HepG2 (cell line): Measurements from ENCODE around the gene LATS1. TPM values are rescaled to one million over a fixed set of nuclear protein-coding genes. Genes with fewer than 3 reads are reported as not detected.
A peak's percentile ranks its signal among the peaks of the same experiment; 100 is the strongest.

Experiments
- ATAC-seq: fragments of 200-7000 bp; cut with Tn5 transposase; 3 replicates; pipeline ENCODE4 v1.9.1; 2020; ENCODE audit warnings: mild to moderate bottlenecking, moderate library complexity
- BruUV-seq: library from RNA; stranded (reverse); fragments of 400-500 nt; replicated peaks from 2 replicates; lab custom pipeline; 2021; lab: Mats Ljungman, UMichigan
- CTCF ChIA-PET: fragments of 300-600 bp; formaldehyde crosslinking; extraction: SDS; loops from one replicate; lab custom pipeline; 2021; ENCODE audit warnings: low total read pairs, inconsistent platforms, low intra/inter-chr PET ratio; lab: Yijun Ruan, JAX
- POLR2A ChIA-PET: fragments of 350-600 bp; sonication (Branson Sonifier 250); formaldehyde crosslinking; loops from one replicate; lab custom pipeline; 2020; ENCODE audit warnings: antibody characterized with exemption, inconsistent platforms; lab: Yijun Ruan, JAX
- DNase-seq: peaks from one replicate; pipeline ENCODE4 v3.0.0-alpha.2; 2015; ENCODE audit warnings: low spot score
- FAIRE-seq: peaks from 3 replicates; lab custom pipeline; 2011; peaks lifted over from hg19 to GRCh38; lab: Jason Lieb, UNC
- H2AFZ ChIP-seq: one replicate; pipeline ENCODE4 v1.6.1; 2011; ENCODE audit warnings: low read length, inconsistent platforms
- H3K27ac ChIP-seq: fragments of 300-600 bp; 3 replicates; pipeline ENCODE4 v1.8.0; 2011; ENCODE audit warnings: mixed run types, mild to moderate bottlenecking, mixed read lengths, low read length, inconsistent platforms; ENCODE audit not compliant: insufficient read depth; ENCODE audit errors: extremely low read length
- H3K27me3 ChIP-seq, 2 experiments: fragments of 200-600 bp in 1 of 2; 2 replicates in 1 of 2; 3 replicates in 1 of 2; pipeline versions ENCODE4 v1.6.0 to v1.8.0; 2011; ENCODE audit warnings: low read length in 2 of 2, mild to moderate bottlenecking in 2 of 2, moderate library complexity in 2 of 2, inconsistent platforms in 1 of 2; ENCODE audit not compliant: insufficient read depth in 2 of 2, control insufficient read depth in 1 of 2
- H3K36me3 ChIP-seq, 2 experiments: fragments of 200-600 bp in 1 of 2; replicated peaks in 1 of 2; 2 replicates in 1 of 2; 3 replicates in 1 of 2; pipeline versions ENCODE4 v1.5.1 to v1.8.0; 2011; ENCODE audit warnings: low read length in 2 of 2, inconsistent platforms in 1 of 2; ENCODE audit not compliant: insufficient read depth in 2 of 2, control insufficient read depth in 1 of 2
- H3K4me1 ChIP-seq: 2 replicates; pipeline ENCODE4 v1.5.1; 2012; ENCODE audit warnings: low read length, inconsistent platforms; ENCODE audit not compliant: insufficient read depth
- H3K4me2 ChIP-seq: 2 replicates; pipeline ENCODE4 v1.6.0; 2011; ENCODE audit warnings: low read depth, low read length, inconsistent platforms
- H3K4me3 ChIP-seq, 3 experiments: fragments of 200-600 bp in 1 of 3; sonication (generic), shearing (Covaris generic) in 1 of 3; replicated peaks in 1 of 3; 2 replicates each; pipeline ENCODE4 v1.5.1; 2011 to 2016; ENCODE audit warnings: low read length in 3 of 3, inconsistent platforms in 2 of 3, low read depth in 2 of 3, mild to moderate bottlenecking in 2 of 3, control low read depth in 1 of 3, mixed read lengths in 1 of 3; ENCODE audit not compliant: insufficient read depth in 1 of 3
- H3K79me2 ChIP-seq: one replicate; pipeline ENCODE4 v1.6.1; 2011; ENCODE audit warnings: low read length, inconsistent platforms; ENCODE audit not compliant: insufficient read depth
- H3K9ac ChIP-seq: 2 replicates; pipeline ENCODE4 v1.6.0; 2011; ENCODE audit warnings: mild to moderate bottlenecking, low read depth, low read length, inconsistent platforms; ENCODE audit not compliant: insufficient read depth
- H3K9me3 ChIP-seq: 2 replicates; pipeline ENCODE4 v1.5.1; 2012; ENCODE audit warnings: mild to moderate bottlenecking, low read length
- H4K20me1 ChIP-seq: 2 replicates; pipeline ENCODE4 v1.6.0; 2011; ENCODE audit warnings: inconsistent platforms, mild to moderate bottlenecking, low read length, moderate library complexity; ENCODE audit not compliant: insufficient read depth
- CBX5 ChIP-seq: sonication (generic); formaldehyde crosslinking; IDR thresholded peaks from 2 replicates; pipeline ENCODE4 v1.4.0; 2020; ENCODE audit warnings: missing genetic modification reagents, borderline replicate concordance
- CEBPB ChIP-seq: IDR thresholded peaks from 2 replicates; pipeline ENCODE4 v1.6.1; 2011; ENCODE audit warnings: low read depth, low read length, improper control_type of control experiment, borderline replicate concordance
- DPF2 ChIP-seq: sonication (generic); formaldehyde crosslinking; IDR thresholded peaks from 2 replicates; pipeline ENCODE4 v1.4.0; 2020; ENCODE audit warnings: mild to moderate bottlenecking, low read depth, missing genetic modification reagents, borderline replicate concordance
- GTF2F1 ChIP-seq: fragments of 150-350 bp; IDR thresholded peaks from 2 replicates; pipeline ENCODE4 v1.6.1; 2014; ENCODE audit warnings: low read length
- HIVEP1 ChIP-seq: sonication (generic); formaldehyde crosslinking; IDR thresholded peaks from 2 replicates; pipeline ENCODE4 v1.4.0; 2020; ENCODE audit warnings: mild to moderate bottlenecking, missing genetic modification reagents
- IRF1 ChIP-seq: sonication (generic); formaldehyde crosslinking; IDR thresholded peaks from 2 replicates; pipeline ENCODE4 v1.4.0; 2020; ENCODE audit warnings: low read depth, mild to moderate bottlenecking, missing genetic modification reagents
- PRPF4 ChIP-seq: fragments of 200-400 bp; formaldehyde crosslinking; IDR thresholded peaks from 2 replicates; pipeline ENCODE4 v1.6.1; 2016; ENCODE audit warnings: low read length, low read depth; ENCODE audit not compliant: poor library complexity, severe bottlenecking
- PTBP1 ChIP-seq: fragments of 200-400 bp; formaldehyde crosslinking; IDR thresholded peaks from 2 replicates; pipeline ENCODE4 v1.6.1; 2018; ENCODE audit warnings: low read length, low read depth; ENCODE audit not compliant: poor library complexity, severe bottlenecking
- SSRP1 ChIP-seq: IDR thresholded peaks from 2 replicates; pipeline ENCODE4 v1.6.1; 2016; ENCODE audit warnings: control low read depth
- ZBTB7A ChIP-seq: sonication (generic); formaldehyde crosslinking; IDR thresholded peaks from 2 replicates; pipeline ENCODE4 v1.8.0; 2022; ENCODE audit warnings: mild to moderate bottlenecking, missing genetic modification reagents
- ZFP1 ChIP-seq: IDR thresholded peaks from 2 replicates; pipeline ENCODE4 v1.6.1; 2016
- ZNF891 ChIP-seq: sonication (generic); formaldehyde crosslinking; IDR thresholded peaks from 2 replicates; pipeline ENCODE4 v1.5.0; 2020; ENCODE audit warnings: mild to moderate bottlenecking, missing genetic modification reagents
- WGBS: methylation state at CpG from one replicate; pipeline ENCODE4 v1.1.6; 2017; ENCODE audit warnings: low lambda C conversion rate; 5-methylcytosine and 5-hydroxymethylcytosine counted together
- in situ Hi-C: cut with HindIII; loops from 2 replicates; pipeline ENCODE4 v1.10.0; 2017; ENCODE audit warnings: low pct_unique_long_range_greater_than_20kb; ENCODE audit not compliant: extremely low pct_ligation_motif_present
- intact Hi-C: fragments of 100-400 bp; cut with micrococcal nuclease; formaldehyde crosslinking; loops from one replicate; pipeline ENCODE4 v1.10.0; 2022; ENCODE audit not compliant: unreplicated experiment
- polyA plus RNA-seq, 8 experiments: library from polyadenylated mRNA; depleted of rRNA in 3 of 8; stranded (reverse) in 7 of 8; unstranded in 1 of 8; fragments of >200 nt; fragmentation: Illumina TruSeq in 4 of 8; extraction: Trizol in 4 of 8; gene quantifications; 2 replicates each; pipeline versions ENCODE4 v1.2.1 to v1.2.3, GENCODE V29; 2011 to 2016; ENCODE audit warnings: low read depth in 4 of 8, missing spikeins in 1 of 8, mixed read lengths in 1 of 8; ENCODE audit not compliant: insufficient read depth in 1 of 8
- total RNA-seq, 5 experiments: library from RNA; depleted of rRNA; stranded (reverse); fragments of >200 nt; fragmentation: Illumina TruSeq; extraction: Trizol; gene quantifications; 2 replicates each; pipeline ENCODE4 v1.2.3, GENCODE V29; 2016; ENCODE audit warnings: low read depth in 1 of 5
- TF ChIP-seq, protein P1 (sequence below): sonication (generic); formaldehyde crosslinking; IDR thresholded peaks from 2 replicates; pipeline ENCODE4 v1.4.0; 2020; ENCODE audit warnings: mild to moderate bottlenecking, low read depth, missing genetic modification reagents
- TF ChIP-seq, protein P2 (sequence below): sonication (generic); formaldehyde crosslinking; IDR thresholded peaks from 2 replicates; pipeline ENCODE4 v1.8.0; 2022; ENCODE audit warnings: mild to moderate bottlenecking, missing genetic modification reagents, borderline replicate concordance

The LATS1 gene
- total and polyA plus RNA-seq, 2 of the 13 experiments (the other 11 are each of a cell fraction or from before 2014, with no cell fraction given), result 9.9 to 12.6 TPM

DNA sequence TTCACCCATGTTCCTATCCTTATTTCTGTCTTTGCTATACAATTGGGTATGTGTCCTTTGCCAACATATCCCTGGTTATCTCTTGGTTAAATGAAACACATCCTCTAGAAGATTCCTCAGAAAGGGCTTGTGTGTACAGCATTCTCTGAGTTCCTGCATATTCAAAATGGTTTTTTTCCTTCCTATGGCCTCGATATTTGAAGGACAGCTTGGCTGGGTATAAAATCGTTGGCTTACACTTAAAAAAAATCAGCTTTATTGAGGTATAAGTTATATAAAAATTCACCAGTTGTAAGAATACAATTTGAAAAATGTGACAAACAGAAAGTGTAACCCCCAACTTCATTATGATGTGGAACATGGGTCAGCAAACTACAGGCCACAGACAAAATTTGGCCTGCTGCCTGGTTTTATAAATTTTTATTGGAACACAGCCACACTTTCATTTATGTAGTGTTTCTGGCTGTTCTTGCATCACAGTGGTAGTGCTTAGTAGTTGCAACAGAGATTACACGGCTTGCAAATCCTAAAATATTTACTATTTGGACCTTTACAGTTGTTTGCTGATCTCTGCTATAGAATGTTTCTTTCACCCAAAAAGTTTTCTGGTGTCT lies 48.4 kb upstream of the LATS1 start:
- intact Hi-C loops, result no loop called here
- peaks cover 9 to 41% of the 10 kb centered on the region in 2 experiments for H3K36me3 ChIP-seq
- H3K4me1 ChIP-seq, result no peaks in the 10 kb centered on the region
- CTCF ChIA-PET, result no interaction called here
- 94% methylated on average over 3 of the region's 3 CpGs for WGBS
- BruUV-seq, result TSS peak; percentile 36
- 0 out of 2 replicates have a peak, but pooled peaks cover 5% of the 10 kb centered on the region for H3K9me3 ChIP-seq
- FAIRE-seq (no peak), DNase-seq (no peak), ATAC-seq (no peak)
- in situ Hi-C loops, result no loop called here
- H3K27ac ChIP-seq, result no peak overlapping the region
- H3K4me3 ChIP-seq, result no peak overlapping the region
- H3K4me2 ChIP-seq, result no peak overlapping the region
- TF ChIP-seq, protein P1, sequence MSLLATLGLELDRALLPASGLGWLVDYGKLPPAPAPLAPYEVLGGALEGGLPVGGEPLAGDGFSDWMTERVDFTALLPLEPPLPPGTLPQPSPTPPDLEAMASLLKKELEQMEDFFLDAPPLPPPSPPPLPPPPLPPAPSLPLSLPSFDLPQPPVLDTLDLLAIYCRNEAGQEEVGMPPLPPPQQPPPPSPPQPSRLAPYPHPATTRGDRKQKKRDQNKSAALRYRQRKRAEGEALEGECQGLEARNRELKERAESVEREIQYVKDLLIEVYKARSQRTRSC (CRISPR knock-in tag), result no peak
- TF ChIP-seq PRPF4 (no peak), ZFP1 (CRISPR knock-in tag) (peak; percentile 99), CEBPB (peak; percentile 39; the same call in 1 of the 2 replicates)
- H3K79me2 ChIP-seq, result peaks cover 59% of the 10 kb centered on the region
- no peaks in the 10 kb centered on the region for H3K27me3 ChIP-seq
- no peak overlapping the region for H2AFZ ChIP-seq
- POLR2A ChIA-PET, result no interaction called here
- H3K9ac ChIP-seq, result no peak overlapping the region
- no peaks in the 10 kb centered on the region for H4K20me1 ChIP-seq

DNA sequence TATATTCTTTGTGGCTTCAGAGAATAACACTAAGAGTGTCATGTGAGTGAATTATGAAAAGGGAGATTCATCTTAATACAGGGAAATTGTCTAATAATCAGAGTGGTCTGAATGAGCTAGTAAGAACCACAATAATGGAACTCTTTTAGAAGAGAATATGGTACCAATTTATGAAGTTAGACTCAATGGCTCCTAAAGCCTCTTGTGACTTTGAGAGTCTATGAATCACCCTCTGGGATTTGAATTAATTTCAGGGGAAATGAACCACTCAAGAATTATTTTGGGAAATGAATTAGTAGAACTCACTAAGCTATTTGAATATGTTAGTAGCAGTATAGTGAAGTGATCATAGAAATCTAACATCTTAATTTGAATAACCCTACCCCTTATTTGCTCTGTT lies 46.0 kb upstream of the LATS1 start:
- Histone ChIP-seq H2AFZ (no peak overlapping the region), H3K79me2 (peaks cover 68% of the 10 kb centered on the region), H3K9me3 (0 out of 2 replicates have a peak, but pooled peaks cover 5% of the 10 kb centered on the region), H3K27me3 (no peaks in the 10 kb centered on the region), H3K9ac (no peak overlapping the region), H4K20me1 (no peaks in the 10 kb centered on the region), H3K4me2 (no peak overlapping the region), H3K36me3 (peaks cover 11 to 42% of the 10 kb centered on the region in 2 experiments), H3K4me1 (no peaks in the 10 kb centered on the region), H3K27ac (no peak overlapping the region), H3K4me3 (no peak overlapping the region)
- in situ Hi-C loops, result no loop called here
- CTCF ChIA-PET, result no interaction called here
- POLR2A ChIA-PET, result interaction anchor here (1.0 kb wide), 1 partner anchor 14 kb away, joined by 8 read pairs; the partner anchor contains the start of gene PCMT1
- no peak for DNase-seq
- intact Hi-C loops, result no loop called here
- no peak for FAIRE-seq
- no peak for ATAC-seq
- BruUV-seq, result TSS peak; percentile 36
- TF ChIP-seq ZNF891 (CRISPR knock-in tag) (no peak), CBX5 (CRISPR knock-in tag) (no peak), PTBP1 (no peak), SSRP1 (CRISPR knock-in tag) (no peak), IRF1 (CRISPR knock-in tag) (no peak), DPF2 (CRISPR knock-in tag) (no peak), GTF2F1 (no peak), ZBTB7A (CRISPR knock-in tag) (no peak), HIVEP1 (CRISPR knock-in tag) (no peak)
- TF ChIP-seq, protein P2, sequence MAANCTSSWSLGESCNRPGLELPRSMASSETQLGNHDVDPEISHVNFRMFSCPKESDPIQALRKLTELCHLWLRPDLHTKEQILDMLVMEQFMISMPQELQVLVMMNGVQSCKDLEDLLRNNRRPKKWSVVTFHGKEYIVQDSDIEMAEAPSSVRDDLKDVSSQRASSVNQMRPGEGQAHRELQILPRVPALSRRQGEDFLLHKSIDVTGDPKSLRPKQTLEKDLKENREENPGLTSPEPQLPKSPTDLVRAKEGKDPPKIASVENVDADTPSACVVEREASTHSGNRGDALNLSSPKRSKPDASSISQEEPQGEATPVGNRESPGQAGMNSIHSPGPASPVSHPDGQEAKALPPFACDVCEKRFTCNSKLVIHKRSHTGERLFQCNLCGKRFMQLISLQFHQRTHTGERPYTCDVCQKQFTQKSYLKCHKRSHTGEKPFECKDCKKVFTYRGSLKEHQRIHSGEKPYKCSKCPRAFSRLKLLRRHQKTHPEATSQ (CRISPR knock-in tag), result no peak
